HepG2 (cell line): ENCODE data around the gene FAM131C. TPM values are rescaled to one million over a fixed set of nuclear protein-coding genes. Genes with fewer than 3 reads are reported as not detected.
A peak's percentile ranks its signal among the peaks of the same experiment; 100 is the strongest.

Experiments used
- ATAC-seq: fragments of 200-7000 bp; cut with Tn5 transposase; 3 replicates; pipeline ENCODE4 v1.9.1; 2020; ENCODE audit warnings: mild to moderate bottlenecking, moderate library complexity
- BruUV-seq: library from RNA; stranded (reverse); fragments of 400-500 nt; replicated peaks from 2 replicates; lab custom pipeline; 2021; lab: Mats Ljungman, UMichigan
- CTCF ChIA-PET: fragments of 300-600 bp; formaldehyde crosslinking; extraction: SDS; loops from one replicate; lab custom pipeline; 2021; ENCODE audit warnings: low total read pairs, inconsistent platforms, low intra/inter-chr PET ratio; lab: Yijun Ruan, JAX
- POLR2A ChIA-PET: fragments of 350-600 bp; sonication (Branson Sonifier 250); formaldehyde crosslinking; loops from one replicate; lab custom pipeline; 2020; ENCODE audit warnings: antibody characterized with exemption, inconsistent platforms; lab: Yijun Ruan, JAX
- DNase-seq: peaks from one replicate; pipeline ENCODE4 v3.0.0-alpha.2; 2015; ENCODE audit warnings: low spot score
- FAIRE-seq: peaks from 3 replicates; lab custom pipeline; 2011; peaks lifted over from hg19 to GRCh38; lab: Jason Lieb, UNC
- H2AFZ ChIP-seq: one replicate; pipeline ENCODE4 v1.6.1; 2011; ENCODE audit warnings: low read length, inconsistent platforms
- H3K27ac ChIP-seq: fragments of 300-600 bp; 3 replicates; pipeline ENCODE4 v1.8.0; 2011; ENCODE audit warnings: mixed run types, mild to moderate bottlenecking, mixed read lengths, low read length, inconsistent platforms; ENCODE audit not compliant: insufficient read depth; ENCODE audit errors: extremely low read length
- H3K27me3 ChIP-seq, 2 experiments: fragments of 200-600 bp in 1 of 2; 2 replicates in 1 of 2; 3 replicates in 1 of 2; pipeline versions ENCODE4 v1.6.0 to v1.8.0; 2011; ENCODE audit warnings: low read length in 2 of 2, mild to moderate bottlenecking in 2 of 2, moderate library complexity in 2 of 2, inconsistent platforms in 1 of 2; ENCODE audit not compliant: insufficient read depth in 2 of 2, control insufficient read depth in 1 of 2
- H3K36me3 ChIP-seq, 2 experiments: fragments of 200-600 bp in 1 of 2; replicated peaks in 1 of 2; 2 replicates in 1 of 2; 3 replicates in 1 of 2; pipeline versions ENCODE4 v1.5.1 to v1.8.0; 2011; ENCODE audit warnings: low read length in 2 of 2, inconsistent platforms in 1 of 2; ENCODE audit not compliant: insufficient read depth in 2 of 2, control insufficient read depth in 1 of 2
- H3K4me1 ChIP-seq: 2 replicates; pipeline ENCODE4 v1.5.1; 2012; ENCODE audit warnings: low read length, inconsistent platforms; ENCODE audit not compliant: insufficient read depth
- H3K4me2 ChIP-seq: 2 replicates; pipeline ENCODE4 v1.6.0; 2011; ENCODE audit warnings: low read depth, low read length, inconsistent platforms
- H3K4me3 ChIP-seq, 3 experiments: fragments of 200-600 bp in 1 of 3; sonication (generic), shearing (Covaris generic) in 1 of 3; replicated peaks in 1 of 3; 2 replicates each; pipeline ENCODE4 v1.5.1; 2011 to 2016; ENCODE audit warnings: low read length in 3 of 3, inconsistent platforms in 2 of 3, low read depth in 2 of 3, mild to moderate bottlenecking in 2 of 3, control low read depth in 1 of 3, mixed read lengths in 1 of 3; ENCODE audit not compliant: insufficient read depth in 1 of 3
- H3K79me2 ChIP-seq: one replicate; pipeline ENCODE4 v1.6.1; 2011; ENCODE audit warnings: low read length, inconsistent platforms; ENCODE audit not compliant: insufficient read depth
- H3K9ac ChIP-seq: 2 replicates; pipeline ENCODE4 v1.6.0; 2011; ENCODE audit warnings: mild to moderate bottlenecking, low read depth, low read length, inconsistent platforms; ENCODE audit not compliant: insufficient read depth
- H3K9me3 ChIP-seq: 2 replicates; pipeline ENCODE4 v1.5.1; 2012; ENCODE audit warnings: mild to moderate bottlenecking, low read length
- H4K20me1 ChIP-seq: 2 replicates; pipeline ENCODE4 v1.6.0; 2011; ENCODE audit warnings: inconsistent platforms, mild to moderate bottlenecking, low read length, moderate library complexity; ENCODE audit not compliant: insufficient read depth
- BHLHE40 ChIP-seq: IDR thresholded peaks from 2 replicates; pipeline ENCODE4 v1.6.1; 2011; ENCODE audit warnings: low read length, improper control_type of control experiment
- CHCHD3 ChIP-seq: sonication (generic); formaldehyde crosslinking; IDR thresholded peaks from 2 replicates; pipeline ENCODE4 v1.8.0; 2022; ENCODE audit warnings: mild to moderate bottlenecking, missing genetic modification reagents, moderate library complexity
- MAFG ChIP-seq: sonication (generic); formaldehyde crosslinking; IDR thresholded peaks from 2 replicates; pipeline ENCODE4 v1.5.1; 2020; ENCODE audit warnings: mild to moderate bottlenecking, missing genetic modification reagents
- MEF2D ChIP-seq: sonication (generic); formaldehyde crosslinking; IDR thresholded peaks from 2 replicates; pipeline ENCODE4 v1.5.1; 2020; ENCODE audit warnings: mild to moderate bottlenecking, missing genetic modification reagents
- NR2F1 ChIP-seq, 2 experiments: fragments of 450-650 bp in 1 of 2; formaldehyde crosslinking in 1 of 2; IDR thresholded peaks; 2 replicates each; pipeline versions ENCODE4 v1.5.0 to v1.6.1; 2016 to 2020; ENCODE audit warnings: mild to moderate bottlenecking in 1 of 2, missing compliant biosample characterization in 1 of 2, missing genetic modification reagents in 1 of 2, moderate library complexity in 1 of 2
- NR2F6 ChIP-seq, 2 experiments: IDR thresholded peaks; 2 replicates each; pipeline ENCODE4 v1.6.1; 2016; ENCODE audit warnings: antibody characterized with exemption in 1 of 2, mild to moderate bottlenecking in 1 of 2
- POLR2AphosphoS5 ChIP-seq: IDR thresholded peaks from 2 replicates; pipeline ENCODE4 v1.6.1; 2012; ENCODE audit warnings: low read depth, low read length
- SETDB1 ChIP-seq: sonication (generic); formaldehyde crosslinking; IDR thresholded peaks from 2 replicates; pipeline ENCODE4 v1.5.1; 2020; ENCODE audit warnings: missing genetic modification reagents, mild to moderate bottlenecking, borderline replicate concordance
- SP5 ChIP-seq: IDR thresholded peaks from 2 replicates; pipeline ENCODE4 v1.6.1; 2016; ENCODE audit warnings: low read depth, borderline replicate concordance
- ZNF441 ChIP-seq: sonication (generic); formaldehyde crosslinking; IDR thresholded peaks from 2 replicates; pipeline ENCODE4 v1.7.0; 2021; ENCODE audit warnings: missing genetic modification reagents, borderline replicate concordance
- ZNF652 ChIP-seq: IDR thresholded peaks from 2 replicates; pipeline ENCODE4 v1.6.1; 2016; ENCODE audit warnings: low read depth, borderline replicate concordance
- ZNF792 ChIP-seq: IDR thresholded peaks from 2 replicates; pipeline ENCODE4 v1.6.1; 2016
- ZSCAN31 ChIP-seq: sonication (generic); formaldehyde crosslinking; IDR thresholded peaks from 2 replicates; pipeline ENCODE4 v1.5.0; 2020; ENCODE audit warnings: low read depth, mild to moderate bottlenecking, missing genetic modification reagents
- WGBS: methylation state at CpG from one replicate; pipeline ENCODE4 v1.1.6; 2017; ENCODE audit warnings: low lambda C conversion rate; 5-methylcytosine and 5-hydroxymethylcytosine counted together
- in situ Hi-C: cut with HindIII; loops from 2 replicates; pipeline ENCODE4 v1.10.0; 2017; ENCODE audit warnings: low pct_unique_long_range_greater_than_20kb; ENCODE audit not compliant: extremely low pct_ligation_motif_present
- intact Hi-C: fragments of 100-400 bp; cut with micrococcal nuclease; formaldehyde crosslinking; loops from one replicate; pipeline ENCODE4 v1.10.0; 2022; ENCODE audit not compliant: unreplicated experiment
- polyA plus RNA-seq, 8 experiments: library from polyadenylated mRNA; depleted of rRNA in 3 of 8; stranded (reverse) in 7 of 8; unstranded in 1 of 8; fragments of >200 nt; fragmentation: Illumina TruSeq in 4 of 8; extraction: Trizol in 4 of 8; gene quantifications; 2 replicates each; pipeline versions ENCODE4 v1.2.1 to v1.2.3, GENCODE V29; 2011 to 2016; ENCODE audit warnings: low read depth in 4 of 8, missing spikeins in 1 of 8, mixed read lengths in 1 of 8; ENCODE audit not compliant: insufficient read depth in 1 of 8
- total RNA-seq, 5 experiments: library from RNA; depleted of rRNA; stranded (reverse); fragments of >200 nt; fragmentation: Illumina TruSeq; extraction: Trizol; gene quantifications; 2 replicates each; pipeline ENCODE4 v1.2.3, GENCODE V29; 2016; ENCODE audit warnings: low read depth in 1 of 5
- TF ChIP-seq, protein P1 (sequence below): sonication (generic); formaldehyde crosslinking; IDR thresholded peaks from 2 replicates; pipeline ENCODE4 v1.4.0; 2020; ENCODE audit warnings: missing genetic modification reagents
- TF ChIP-seq, protein P2 (sequence below): IDR thresholded peaks from 2 replicates; pipeline ENCODE4 v1.6.1; 2018; ENCODE audit warnings: missing genetic modification reagents, mild to moderate bottlenecking, missing compliant biosample characterization
- TF ChIP-seq, protein P3 (sequence below): IDR thresholded peaks from 2 replicates; pipeline ENCODE4 v1.6.1; 2012; ENCODE audit warnings: low read length, improper control_type of control experiment

The FAM131C gene
- total and polyA plus RNA-seq, 2 of the 13 experiments (the other 11 are each of a cell fraction or from before 2014, with no cell fraction given), result 0.07 TPM; not detected in 1

DNA sequence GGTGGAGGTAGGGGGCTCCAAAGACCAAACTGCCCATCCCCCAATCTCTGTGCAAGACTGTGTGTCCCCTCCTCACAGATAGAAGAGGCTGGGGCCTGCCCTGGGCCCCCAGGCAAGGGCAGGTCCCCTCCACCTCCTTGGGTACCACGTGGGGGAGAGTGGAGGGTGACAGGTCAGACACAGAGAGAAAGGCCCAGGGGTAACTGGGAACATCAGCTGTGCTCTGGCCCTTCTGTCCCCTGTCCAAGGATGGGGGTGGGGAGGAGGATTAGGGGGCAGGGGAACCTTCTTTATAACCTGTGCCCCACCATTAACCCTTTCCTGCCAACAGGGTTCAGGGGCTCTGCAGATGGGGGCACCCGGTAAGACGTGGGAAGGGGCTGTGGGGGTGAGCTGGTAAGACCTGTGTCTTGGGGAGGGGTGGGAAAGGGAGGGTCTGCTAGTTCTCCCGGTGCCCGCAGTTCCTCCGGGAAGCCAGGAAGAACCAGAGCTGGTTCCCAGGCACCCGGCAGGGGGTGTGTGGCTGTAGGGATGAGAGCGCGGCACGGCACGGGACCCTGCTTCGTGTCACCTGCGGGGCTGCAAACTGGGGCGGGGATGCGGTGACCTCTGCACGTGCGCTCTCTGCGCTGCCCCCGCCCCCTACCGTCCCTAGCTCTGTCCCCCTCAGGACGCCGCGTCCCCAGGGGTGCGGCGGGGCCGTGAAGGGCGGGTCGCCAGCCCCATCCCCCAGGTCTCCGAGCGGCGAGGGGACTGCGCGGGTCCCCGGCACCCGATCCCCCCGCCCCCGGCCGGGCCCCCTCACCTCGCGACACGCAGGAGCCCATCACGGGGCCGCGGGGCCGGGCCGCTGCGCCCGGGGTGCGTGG lies 601 bp downstream of the FAM131C start:
- 4% methylated on average over 3 of the region's 49 CpGs for WGBS
- POLR2A ChIA-PET, result no interaction called here
- ATAC-seq (peak; percentile 13; the same call in 2 of the 3 replicates), DNase-seq (no peak), FAIRE-seq (no peak)
- BruUV-seq, result no TSS peak
- CTCF ChIA-PET, result interaction anchor here (1.2 kb wide), 1 partner anchor 172 kb away, joined by 5 read pairs; no protein-coding TSS in a partner anchor
- no peaks in the 10 kb centered on the region for H3K36me3 ChIP-seq
- no peaks in the 10 kb centered on the region for H3K9me3 ChIP-seq
- no peaks in the 10 kb centered on the region for H4K20me1 ChIP-seq
- no peak overlapping the region for H3K9ac ChIP-seq
- H3K4me1 ChIP-seq, result peaks cover 42% of the 10 kb centered on the region
- peak overlapping the region; percentile 75 for H3K4me2 ChIP-seq
- H2AFZ ChIP-seq, result no peak overlapping the region
- H3K27me3 ChIP-seq, result peaks cover 3 to 72% of the 10 kb centered on the region in 2 experiments
- H3K27ac ChIP-seq, result no peak overlapping the region
- in situ Hi-C loops (no loop called here), intact Hi-C loops (loop anchor here (10.0 kb wide), 1 partner anchor 72 kb away; no protein-coding TSS in a partner anchor)
- H3K4me3 ChIP-seq, result peak overlapping the region in 2 of 3 experiments; percentile 47 to 65; a peak in 4 of 6 replicates
- no peaks in the 10 kb centered on the region for H3K79me2 ChIP-seq
- TF ChIP-seq MAFG (CRISPR knock-in tag), result no peak
- TF ChIP-seq, protein P1, sequence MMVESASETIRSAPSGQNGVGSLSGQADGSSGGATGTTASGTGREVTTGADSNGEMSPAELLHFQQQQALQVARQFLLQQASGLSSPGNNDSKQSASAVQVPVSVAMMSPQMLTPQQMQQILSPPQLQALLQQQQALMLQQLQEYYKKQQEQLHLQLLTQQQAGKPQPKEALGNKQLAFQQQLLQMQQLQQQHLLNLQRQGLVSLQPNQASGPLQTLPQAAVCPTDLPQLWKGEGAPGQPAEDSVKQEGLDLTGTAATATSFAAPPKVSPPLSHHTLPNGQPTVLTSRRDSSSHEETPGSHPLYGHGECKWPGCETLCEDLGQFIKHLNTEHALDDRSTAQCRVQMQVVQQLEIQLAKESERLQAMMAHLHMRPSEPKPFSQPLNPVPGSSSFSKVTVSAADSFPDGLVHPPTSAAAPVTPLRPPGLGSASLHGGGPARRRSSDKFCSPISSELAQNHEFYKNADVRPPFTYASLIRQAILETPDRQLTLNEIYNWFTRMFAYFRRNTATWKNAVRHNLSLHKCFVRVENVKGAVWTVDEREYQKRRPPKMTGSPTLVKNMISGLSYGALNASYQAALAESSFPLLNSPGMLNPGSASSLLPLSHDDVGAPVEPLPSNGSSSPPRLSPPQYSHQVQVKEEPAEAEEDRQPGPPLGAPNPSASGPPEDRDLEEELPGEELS (CRISPR knock-in tag), result no peak
- no peak for TF ChIP-seq ZNF792
- peak; percentile 25; the same call in 1 of the 2 replicates for TF ChIP-seq SP5
- TF ChIP-seq BHLHE40, result peak; percentile 87
- peak; percentile 14; the same call in 1 of the 2 replicates for TF ChIP-seq NR2F6 (IDR thresholded peaks at IDR 0.05)
- peak; percentile 35; the same call in 1 of the 2 replicates for TF ChIP-seq NR2F6 (CRISPR knock-in tag; IDR thresholded peaks at IDR 0.05)
- no peak for TF ChIP-seq ZSCAN31 (CRISPR knock-in tag)
- TF ChIP-seq POLR2AphosphoS5, result no peak
- peak; percentile 60; the same call in 1 of the 2 replicates for TF ChIP-seq ZNF652 (CRISPR knock-in tag)
- no peak for TF ChIP-seq SETDB1 (CRISPR knock-in tag)
- TF ChIP-seq, protein P2, sequence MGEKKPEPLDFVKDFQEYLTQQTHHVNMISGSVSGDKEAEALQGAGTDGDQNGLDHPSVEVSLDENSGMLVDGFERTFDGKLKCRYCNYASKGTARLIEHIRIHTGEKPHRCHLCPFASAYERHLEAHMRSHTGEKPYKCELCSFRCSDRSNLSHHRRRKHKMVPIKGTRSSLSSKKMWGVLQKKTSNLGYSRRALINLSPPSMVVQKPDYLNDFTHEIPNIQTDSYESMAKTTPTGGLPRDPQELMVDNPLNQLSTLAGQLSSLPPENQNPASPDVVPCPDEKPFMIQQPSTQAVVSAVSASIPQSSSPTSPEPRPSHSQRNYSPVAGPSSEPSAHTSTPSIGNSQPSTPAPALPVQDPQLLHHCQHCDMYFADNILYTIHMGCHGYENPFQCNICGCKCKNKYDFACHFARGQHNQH, result no peak
- no peak for TF ChIP-seq ZNF441
- TF ChIP-seq MEF2D (CRISPR knock-in tag), result no peak
- TF ChIP-seq NR2F1 (CRISPR knock-in tag; IDR thresholded peaks at IDR 0.05), result 0 out of 4 replicates have a peak, but pooled peaks of 1 of the 2 experiments have one; percentile 22
- TF ChIP-seq, protein P3, sequence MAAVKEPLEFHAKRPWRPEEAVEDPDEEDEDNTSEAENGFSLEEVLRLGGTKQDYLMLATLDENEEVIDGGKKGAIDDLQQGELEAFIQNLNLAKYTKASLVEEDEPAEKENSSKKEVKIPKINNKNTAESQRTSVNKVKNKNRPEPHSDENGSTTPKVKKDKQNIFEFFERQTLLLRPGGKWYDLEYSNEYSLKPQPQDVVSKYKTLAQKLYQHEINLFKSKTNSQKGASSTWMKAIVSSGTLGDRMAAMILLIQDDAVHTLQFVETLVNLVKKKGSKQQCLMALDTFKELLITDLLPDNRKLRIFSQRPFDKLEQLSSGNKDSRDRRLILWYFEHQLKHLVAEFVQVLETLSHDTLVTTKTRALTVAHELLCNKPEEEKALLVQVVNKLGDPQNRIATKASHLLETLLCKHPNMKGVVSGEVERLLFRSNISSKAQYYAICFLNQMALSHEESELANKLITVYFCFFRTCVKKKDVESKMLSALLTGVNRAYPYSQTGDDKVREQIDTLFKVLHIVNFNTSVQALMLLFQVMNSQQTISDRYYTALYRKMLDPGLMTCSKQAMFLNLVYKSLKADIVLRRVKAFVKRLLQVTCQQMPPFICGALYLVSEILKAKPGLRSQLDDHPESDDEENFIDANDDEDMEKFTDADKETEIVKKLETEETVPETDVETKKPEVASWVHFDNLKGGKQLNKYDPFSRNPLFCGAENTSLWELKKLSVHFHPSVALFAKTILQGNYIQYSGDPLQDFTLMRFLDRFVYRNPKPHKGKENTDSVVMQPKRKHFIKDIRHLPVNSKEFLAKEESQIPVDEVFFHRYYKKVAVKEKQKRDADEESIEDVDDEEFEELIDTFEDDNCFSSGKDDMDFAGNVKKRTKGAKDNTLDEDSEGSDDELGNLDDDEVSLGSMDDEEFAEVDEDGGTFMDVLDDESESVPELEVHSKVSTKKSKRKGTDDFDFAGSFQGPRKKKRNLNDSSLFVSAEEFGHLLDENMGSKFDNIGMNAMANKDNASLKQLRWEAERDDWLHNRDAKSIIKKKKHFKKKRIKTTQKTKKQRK, result no peak
- TF ChIP-seq CHCHD3, result peak; percentile 30; the same call in 1 of the 2 replicates
